GM10266 (cell line): ENCODE measurements around the gene ECE1.

Experiments used
- DNase-seq: peaks from one replicate; pipeline ENCODE4 v3.0.0; 2012; ENCODE audit errors: extremely low spot score
- CTCF ChIP-seq: IDR thresholded peaks from 2 replicates; pipeline ENCODE4 v1.5.1; 2012; ENCODE audit warnings: mild to moderate bottlenecking, low read depth; ENCODE audit not compliant: control insufficient read depth, insufficient read depth; ENCODE audit errors: missing control alignments

Gene ECE1

GRCh38 chr1:21307210-21307609, 16.9 kb upstream of the ECE1 start:
- DNase-seq, result no peak
- no peak for TF ChIP-seq CTCF

GRCh38 chr1:21305900-21306189, 15.6 kb upstream of the ECE1 start:
- DNase-seq, result no peak
- no peak for TF ChIP-seq CTCF

- no peak for DNase-seq
- TF ChIP-seq CTCF, result no peak
Observed at GRCh38 chr1:21305155-21305899, 15.1 kb upstream of the ECE1 start.

- no peak for TF ChIP-seq CTCF
Observed at GRCh38 chr1:21304488-21304887, 14.2 kb upstream of the ECE1 start.

GRCh38 chr1:21302747-21303715, 12.8 kb upstream of the ECE1 start:
- no peak for DNase-seq
- no peak for TF ChIP-seq CTCF

More at GRCh38 chr1:21304488-21304887, 14.2 kb upstream of the ECE1 start:
- DNase-seq, result no peak

- no peak for DNase-seq
- no peak for TF ChIP-seq CTCF
Observed at GRCh38 chr1:21301794-21302440, 11.7 kb upstream of the ECE1 start.
